ENCODE results near the gene ANKEF1. TPM values are rescaled to one million over a fixed set of nuclear protein-coding genes. Genes with fewer than 3 reads are reported as not detected.

ANKEF1 gene
- 9.6 and 13.7 TPM in 2 replicates for total RNA-seq

DNA sequence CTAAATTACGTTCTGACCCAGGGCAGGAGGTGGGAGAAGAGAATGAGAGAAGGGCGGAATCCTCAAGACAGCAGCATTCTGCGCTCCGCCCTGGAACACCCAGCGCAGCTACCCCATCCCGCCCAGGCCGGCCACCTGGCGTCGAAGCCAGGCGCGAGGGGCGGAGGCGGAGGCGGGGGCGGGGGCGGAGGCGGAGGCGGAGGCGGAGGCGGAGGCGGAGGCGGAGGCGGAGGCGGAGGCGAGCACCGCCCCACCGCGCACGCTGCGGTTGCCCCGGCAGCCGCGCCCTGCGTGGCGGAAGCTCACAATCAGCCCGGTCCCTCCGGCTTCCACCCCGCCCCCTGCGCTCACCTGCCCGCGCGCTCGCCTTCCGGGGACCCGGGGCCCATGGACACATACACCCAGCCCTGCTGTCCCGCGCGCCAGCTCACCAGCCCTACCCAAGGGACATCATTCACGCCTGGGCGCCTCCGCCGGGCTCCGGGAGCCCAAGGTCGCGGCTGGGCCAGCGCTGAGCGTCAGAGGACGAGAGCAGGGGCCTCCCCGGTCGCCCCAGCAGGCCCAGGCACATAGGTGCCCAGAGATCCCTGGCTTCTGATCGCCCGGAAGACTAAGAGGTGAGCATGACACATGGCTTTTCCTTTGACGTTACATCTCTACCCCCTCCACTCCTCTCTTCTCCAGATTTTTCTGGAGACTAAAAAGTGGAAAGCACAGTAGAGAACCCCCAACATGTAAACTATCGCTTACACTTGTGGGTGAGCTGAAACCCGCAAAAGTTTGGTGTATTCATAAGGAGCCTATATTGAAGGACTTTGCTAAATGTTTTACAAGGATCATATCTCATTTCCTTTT, at the start of gene ANKEF1:
Gene ANKEF1, plus strand, starts transcription at position 271 of the 855 bp plus-strand sequence. CDS start 3,315 bp downstream, outside the sequence.

Other genes with a start within 250 kb of the ANKEF1 start
- gene PAK5, start 195.9 kb upstream of the ANKEF1 start, total RNA-seq: 0.14 TPM in 1 of 2 replicates, not detected in the other
- not detected in 2 replicates for gene SNAP25, start 183.8 kb downstream of the ANKEF1 start, total RNA-seq

Measured in nasal cavity respiratory epithelium epithelial cell of viscerocranial mucosa (primary cell).